HG02981 (cell line): ENCODE data around the gene EPB41L4A.
"Not testable (repeated sequence)": the region's sequence is repeated elsewhere in the genome, so short reads cannot be mapped to it uniquely, and the experiment has no call there.

Experiments used
- ATAC-seq: cut with Tn5 transposase; IDR thresholded peaks from one replicate; pipeline ENCODE4 v1.9.1; 2021; ENCODE audit warnings: mild to moderate bottlenecking, moderate library complexity; ENCODE audit not compliant: unreplicated experiment

Gene EPB41L4A

GRCh38 chr5:112360740-112361139 lies 58.3 kb downstream of the EPB41L4A start:
- not testable (repeated sequence) for ATAC-seq

GRCh38 chr5:112356178-112356956 lies 62.7 kb downstream of the EPB41L4A start:
- no peak for ATAC-seq

GRCh38 chr5:112355058-112355685 lies 63.9 kb downstream of the EPB41L4A start:
- no peak for ATAC-seq

- no peak for ATAC-seq
These were observed 65.4 kb downstream of the EPB41L4A start for GRCh38 chr5:112353678-112354077.

GRCh38 chr5:112351225-112351624 lies 67.9 kb downstream of the EPB41L4A start:
- no peak for ATAC-seq

GRCh38 chr5:112350626-112351025 lies 68.5 kb downstream of the EPB41L4A start:
- ATAC-seq, result no peak

- no peak for ATAC-seq
These were observed 69.7 kb downstream of the EPB41L4A start for GRCh38 chr5:112349371-112349770.

GRCh38 chr5:112348915-112349314 lies 70.2 kb downstream of the EPB41L4A start:
- no peak for ATAC-seq

- no peak for ATAC-seq
These were observed 70.7 kb downstream of the EPB41L4A start for GRCh38 chr5:112348387-112348786.

- peak; percentile 62 for ATAC-seq
These were observed 72.5 kb downstream of the EPB41L4A start for GRCh38 chr5:112346411-112347044.

- ATAC-seq, result no peak
These were observed 74.5 kb downstream of the EPB41L4A start for GRCh38 chr5:112344540-112344939.

GRCh38 chr5:112342389-112342788 lies 76.7 kb downstream of the EPB41L4A start:
- ATAC-seq, result no peak

- no peak for ATAC-seq
These were observed 79.3 kb downstream of the EPB41L4A start for GRCh38 chr5:112339761-112340160.

GRCh38 chr5:112338681-112339337 lies 80.3 kb downstream of the EPB41L4A start:
- ATAC-seq, result no peak

GRCh38 chr5:112333331-112333781 lies 85.7 kb downstream of the EPB41L4A start:
- ATAC-seq, result no peak

- no peak for ATAC-seq
These were observed 87.2 kb downstream of the EPB41L4A start for GRCh38 chr5:112331892-112332291.

GRCh38 chr5:112329419-112330090 lies 89.5 kb downstream of the EPB41L4A start:
- ATAC-seq, result peak; percentile 91

GRCh38 chr5:112323166-112323565 lies 95.9 kb downstream of the EPB41L4A start:
- no peak for ATAC-seq

- ATAC-seq, result no peak
These were observed 98.7 kb downstream of the EPB41L4A start for GRCh38 chr5:112320408-112320807.

GRCh38 chr5:112318346-112318745 lies 100.7 kb downstream of the EPB41L4A start:
- no peak for ATAC-seq

GRCh38 chr5:112317866-112318265 lies 101.2 kb downstream of the EPB41L4A start:
- ATAC-seq, result no peak
